CD4-positive, alpha-beta T cell (primary cell): Measurements from ENCODE around the gene TLR8. TPM values are rescaled to one million over a fixed set of nuclear protein-coding genes. Genes with fewer than 3 reads are reported as not detected.

Experiments
- ATAC-seq: fragments of 200-7000 bp; cut with Tn5 transposase; one replicate; pipeline ENCODE4 v1.10.0; 2022; ENCODE audit warnings: mild to moderate bottlenecking; ENCODE audit not compliant: poor library complexity
- CTCF ChIA-PET: fragments of 350-600 bp; sonication (Branson Sonifier 250); formaldehyde crosslinking; loops from one replicate; lab custom pipeline; 2021; ENCODE audit warnings: antibody characterized with exemption, inconsistent platforms; lab: Charles Lee
- POLR2A ChIA-PET: fragments of 350-600 bp; sonication (Branson Sonifier 250); formaldehyde crosslinking; loops from one replicate; lab custom pipeline; 2021; ENCODE audit warnings: antibody characterized with exemption, inconsistent platforms; lab: Charles Lee
- DNase-seq, 14 experiments: peaks; one replicate each; pipeline ENCODE4 v3.0.0-alpha.2; 2013 to 2020; ENCODE audit warnings: mixed read lengths in 2 of 14
- H3K27ac ChIP-seq, 2 donors: one replicate each; pipeline versions ENCODE4 v1.5.1 to v1.7.0; 2013; ENCODE audit warnings: low read length in 2 of 2, low read depth in 1 of 2, mild to moderate bottlenecking in 1 of 2
- H3K27me3 ChIP-seq, 2 experiments: 1 replicate in 1 of 2; 2 replicates in 1 of 2; pipeline versions ENCODE4 v1.6.1 to v1.7.0; 2013; ENCODE audit warnings: low read length in 2 of 2, control low read depth in 1 of 2, mild to moderate bottlenecking in 1 of 2, moderate library complexity in 1 of 2; ENCODE audit not compliant: insufficient read depth in 2 of 2, control insufficient read depth in 1 of 2
- H3K36me3 ChIP-seq: one replicate; pipeline ENCODE4 v1.6.1; 2013; ENCODE audit warnings: low read length, control low read depth; ENCODE audit not compliant: insufficient read depth
- H3K4me1 ChIP-seq: one replicate; pipeline ENCODE4 v1.6.1; 2013; ENCODE audit warnings: low read length, control low read depth; ENCODE audit not compliant: insufficient read depth
- H3K4me3 ChIP-seq: one replicate; pipeline ENCODE4 v1.5.1; 2013; ENCODE audit warnings: mild to moderate bottlenecking, low read length, moderate library complexity
- H3K9me3 ChIP-seq, 2 experiments: 1 replicate in 1 of 2; 2 replicates in 1 of 2; pipeline versions ENCODE4 v1.6.1 to v1.7.0; 2013; ENCODE audit warnings: low read length in 2 of 2, mild to moderate bottlenecking in 2 of 2, control low read depth in 1 of 2, moderate library complexity in 1 of 2; ENCODE audit not compliant: control insufficient read depth in 1 of 2, insufficient read depth in 1 of 2
- H3K27ac Mint-ChIP-seq: one replicate; pipeline ENCODE4 v1.8.0; 2020; ENCODE audit warnings: mixed read lengths
- H3K27me3 Mint-ChIP-seq: one replicate; pipeline ENCODE4 v1.8.0; 2021; ENCODE audit warnings: mixed read lengths
- H3K36me3 Mint-ChIP-seq: one replicate; pipeline ENCODE4 v1.8.0; 2021; ENCODE audit warnings: low read depth, mixed read lengths
- H3K4me1 Mint-ChIP-seq: one replicate; pipeline ENCODE4 v1.8.0; 2021; ENCODE audit warnings: low read depth, mixed read lengths
- H3K4me3 Mint-ChIP-seq: one replicate; pipeline ENCODE4 v1.8.0; 2020; ENCODE audit warnings: mild to moderate bottlenecking, mixed read lengths
- H3K9me3 Mint-ChIP-seq: one replicate; pipeline ENCODE4 v1.8.0; 2020; ENCODE audit warnings: mixed read lengths
- intact Hi-C, 2 experiments: fragments of 100-400 bp; cut with DNase I in 1 of 2; cut with micrococcal nuclease in 1 of 2; formaldehyde crosslinking; loops; one replicate each; pipeline versions ENCODE4 v1.15.1 to v1.9.0; 2023 to 2025; cut with DNase I, micrococcal nuclease
- total RNA-seq, 174 experiments: library from RNA in 2 of 174; stranded (reverse) in 2 of 174; gene quantifications; one replicate each; pipeline ENCODE4 v1.2.3 and lab custom pipeline; 2021 to 2026
- TF ChIP-seq, protein P1 (sequence below): fragments of 200-600 bp; IDR thresholded peaks from one replicate; pipeline ENCODE4 v1.8.0; 2022; ENCODE audit warnings: antibody characterized with exemption, mild to moderate bottlenecking

Gene TLR8
- total RNA-seq, 2 experiments from 2014 or later: 0.08 TPM

DNA sequence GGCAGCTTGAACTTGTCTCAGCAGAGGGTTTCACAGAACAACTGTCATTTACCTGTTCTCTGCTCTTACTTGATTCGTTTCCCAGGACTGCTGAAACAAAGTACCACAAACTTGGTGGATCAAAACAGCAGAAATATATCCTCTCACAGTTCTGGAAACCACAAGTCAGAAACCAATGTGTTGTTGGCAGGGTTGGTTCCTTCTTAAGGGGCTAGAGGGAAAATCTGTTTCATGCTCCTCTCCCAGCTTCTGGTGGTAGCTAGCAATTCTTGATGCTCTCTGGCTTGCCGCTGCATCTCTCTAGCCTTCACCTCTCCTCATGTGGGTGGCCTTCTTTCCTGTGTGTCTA, 4.7 kb downstream of the TLR8 start:
- CTCF ChIA-PET: interaction anchor here (0.9 kb wide), 1 partner anchor 35 kb away, joined by 3 read pairs; no protein-coding TSS in a partner anchor
- Mint-ChIP-seq H3K27ac (no peak overlapping the region), H3K9me3 (no peaks in the 10 kb centered on the region)

DNA sequence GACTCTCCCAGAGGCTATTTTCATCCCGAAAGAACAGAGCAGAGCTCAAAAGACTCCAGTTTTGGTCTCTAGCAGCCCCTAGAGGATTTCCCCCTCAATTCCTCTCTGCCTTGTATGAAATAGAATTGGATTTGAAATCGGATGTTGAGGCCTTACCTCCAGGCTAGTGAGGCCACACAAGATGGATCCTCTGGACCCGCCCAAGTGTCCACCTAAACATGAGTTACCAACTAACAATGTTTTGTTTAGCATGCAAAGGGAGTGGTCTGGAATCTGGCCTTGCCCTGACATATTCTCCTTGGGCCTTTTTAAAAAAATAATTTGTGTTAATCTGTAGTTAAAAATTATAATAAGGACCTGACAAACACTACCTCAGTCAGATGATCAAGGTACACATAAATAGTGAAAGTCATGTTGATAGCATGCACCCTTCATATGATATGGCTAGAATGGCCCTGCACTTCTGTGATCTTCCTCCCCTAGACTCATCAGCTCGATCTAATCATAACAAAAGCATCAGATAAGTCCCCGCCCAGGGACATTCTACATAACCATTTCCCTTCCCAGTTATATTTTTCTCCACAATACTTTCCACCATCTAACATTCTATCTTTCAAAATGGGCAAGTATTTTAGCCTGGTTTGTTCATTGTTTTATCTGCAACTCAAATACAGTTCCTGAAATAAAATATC, 6.5 kb downstream of the TLR8 start:
- Histone ChIP-seq H3K9me3 (no peaks in the 10 kb centered on the region), H3K27me3 (peaks cover 0 to 3% of the 10 kb centered on the region in 2 experiments), H3K27ac (no peak overlapping the region), H3K4me3 (no peak overlapping the region), H3K36me3 (no peaks in the 10 kb centered on the region), H3K4me1 (no peaks in the 10 kb centered on the region)
- Mint-ChIP-seq H3K4me1 (peaks cover 19% of the 10 kb centered on the region), H3K9me3 (no peaks in the 10 kb centered on the region), H3K27ac (no peak overlapping the region), H3K27me3 (no peaks in the 10 kb centered on the region), H3K4me3 (no peak overlapping the region), H3K36me3 (no peaks in the 10 kb centered on the region)
- ATAC-seq (no peak), DNase-seq (no peak)
- CTCF ChIA-PET: no interaction called here
- POLR2A ChIA-PET: no interaction called here
- intact Hi-C loops: no loop called here
- TF ChIP-seq, protein P1, sequence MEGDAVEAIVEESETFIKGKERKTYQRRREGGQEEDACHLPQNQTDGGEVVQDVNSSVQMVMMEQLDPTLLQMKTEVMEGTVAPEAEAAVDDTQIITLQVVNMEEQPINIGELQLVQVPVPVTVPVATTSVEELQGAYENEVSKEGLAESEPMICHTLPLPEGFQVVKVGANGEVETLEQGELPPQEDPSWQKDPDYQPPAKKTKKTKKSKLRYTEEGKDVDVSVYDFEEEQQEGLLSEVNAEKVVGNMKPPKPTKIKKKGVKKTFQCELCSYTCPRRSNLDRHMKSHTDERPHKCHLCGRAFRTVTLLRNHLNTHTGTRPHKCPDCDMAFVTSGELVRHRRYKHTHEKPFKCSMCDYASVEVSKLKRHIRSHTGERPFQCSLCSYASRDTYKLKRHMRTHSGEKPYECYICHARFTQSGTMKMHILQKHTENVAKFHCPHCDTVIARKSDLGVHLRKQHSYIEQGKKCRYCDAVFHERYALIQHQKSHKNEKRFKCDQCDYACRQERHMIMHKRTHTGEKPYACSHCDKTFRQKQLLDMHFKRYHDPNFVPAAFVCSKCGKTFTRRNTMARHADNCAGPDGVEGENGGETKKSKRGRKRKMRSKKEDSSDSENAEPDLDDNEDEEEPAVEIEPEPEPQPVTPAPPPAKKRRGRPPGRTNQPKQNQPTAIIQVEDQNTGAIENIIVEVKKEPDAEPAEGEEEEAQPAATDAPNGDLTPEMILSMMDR: no peak

More for the DNA sequence above, 4.7 kb downstream of the TLR8 start:
- Histone ChIP-seq H3K27me3 (no peaks in the 10 kb centered on the region), H3K27ac (no peak overlapping the region), H3K36me3 (no peaks in the 10 kb centered on the region), H3K4me3 (no peak overlapping the region), H3K4me1 (no peaks in the 10 kb centered on the region), H3K9me3 (no peaks in the 10 kb centered on the region)
- TF ChIP-seq, protein P1: no peak
- Mint-ChIP-seq H3K27me3 (no peaks in the 10 kb centered on the region), H3K4me1 (peaks cover 19% of the 10 kb centered on the region), H3K4me3 (no peak overlapping the region), H3K36me3 (no peaks in the 10 kb centered on the region)
- no peak for ATAC-seq
- DNase-seq: no peak
- POLR2A ChIA-PET: no interaction called here
- intact Hi-C loops: no loop called here

- no peaks in the 10 kb centered on the region for H3K4me1 Mint-ChIP-seq
- DNase-seq (no peak), ATAC-seq (no peak)
- H3K9me3 Mint-ChIP-seq: no peaks in the 10 kb centered on the region
- H3K27ac ChIP-seq: no peak overlapping the region
- no peak overlapping the region for H3K4me3 ChIP-seq
- no peaks in the 10 kb centered on the region for H3K36me3 ChIP-seq
- POLR2A ChIA-PET: interaction anchor here (0.6 kb wide), 1 partner anchor 289 kb away, joined by 3 read pairs; no protein-coding TSS in a partner anchor
- no peaks in the 10 kb centered on the region for H3K36me3 Mint-ChIP-seq
- H3K27me3 ChIP-seq: peaks cover 0 to 3% of the 10 kb centered on the region in 2 experiments
- H3K4me1 ChIP-seq: no peaks in the 10 kb centered on the region
- no peaks in the 10 kb centered on the region for H3K27me3 Mint-ChIP-seq
- no peak overlapping the region for H3K4me3 Mint-ChIP-seq
- H3K27ac Mint-ChIP-seq: no peak overlapping the region
- no peaks in the 10 kb centered on the region for H3K9me3 ChIP-seq
- intact Hi-C loops: no loop called here
- CTCF ChIA-PET: interaction anchor here (1.4 kb wide), 1 partner anchor 570 kb away, joined by 3 read pairs; no protein-coding TSS in a partner anchor
- TF ChIP-seq, protein P1: no peak
Observed at GRCh38 chrX:12917753-12918152, 11.3 kb downstream of the TLR8 start.
